OCI-M1 (cell line): ENCODE results near the gene ST14.

Source experiments
- DNase-seq: peaks from one replicate; lab custom pipeline; 2025; lab: John Stamatoyannopoulos, UW

ST14 gene

GRCh38 chr11:130208241-130209127, 48.9 kb downstream of the ST14 start:
- no peak for DNase-seq

GRCh38 chr11:130209128-130209932, 49.7 kb downstream of the ST14 start:
- no peak for DNase-seq

- no peak for DNase-seq
These were observed 50.6 kb downstream of the ST14 start for GRCh38 chr11:130209954-130210854.

GRCh38 chr11:130211144-130211543, 51.6 kb downstream of the ST14 start:
- DNase-seq: peak; percentile 37

GRCh38 chr11:130211781-130212401, 52.3 kb downstream of the ST14 start:
- DNase-seq: no peak

DNA sequence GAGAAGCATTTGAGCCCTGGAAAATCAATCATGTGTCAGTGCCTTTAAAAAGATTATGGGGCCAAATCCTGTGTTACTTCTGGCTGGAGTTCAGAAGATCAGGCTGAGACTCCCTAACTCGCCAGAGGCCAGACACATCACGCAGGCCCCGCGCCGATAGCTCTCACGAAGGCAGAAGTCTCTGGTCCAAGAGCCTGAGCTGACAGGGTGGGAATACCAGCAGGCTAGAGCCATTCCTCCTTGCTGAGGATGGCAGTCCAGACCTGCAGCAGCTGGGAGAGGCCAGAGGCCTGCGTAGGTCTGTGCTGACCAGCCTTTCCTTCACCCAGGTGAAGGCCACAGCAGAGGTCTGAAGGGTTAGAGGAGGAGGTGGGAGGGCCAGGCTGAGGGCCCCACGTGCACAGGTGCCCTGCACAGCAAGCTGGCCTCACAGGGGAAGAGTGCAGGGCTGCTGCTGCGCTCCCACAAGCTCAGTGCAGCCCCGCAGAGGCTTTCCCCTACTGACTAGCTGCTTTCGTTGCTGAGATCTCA, 52.9 kb downstream of the ST14 start:
- no peak for DNase-seq

GRCh38 chr11:130213143-130213978, 53.8 kb downstream of the ST14 start:
- DNase-seq: peak; percentile 88

- DNase-seq: no peak
These were observed 54.3 kb downstream of the ST14 start for GRCh38 chr11:130213979-130214281.

GRCh38 chr11:130214861-130215530, 55.4 kb downstream of the ST14 start:
- DNase-seq: no peak

DNA sequence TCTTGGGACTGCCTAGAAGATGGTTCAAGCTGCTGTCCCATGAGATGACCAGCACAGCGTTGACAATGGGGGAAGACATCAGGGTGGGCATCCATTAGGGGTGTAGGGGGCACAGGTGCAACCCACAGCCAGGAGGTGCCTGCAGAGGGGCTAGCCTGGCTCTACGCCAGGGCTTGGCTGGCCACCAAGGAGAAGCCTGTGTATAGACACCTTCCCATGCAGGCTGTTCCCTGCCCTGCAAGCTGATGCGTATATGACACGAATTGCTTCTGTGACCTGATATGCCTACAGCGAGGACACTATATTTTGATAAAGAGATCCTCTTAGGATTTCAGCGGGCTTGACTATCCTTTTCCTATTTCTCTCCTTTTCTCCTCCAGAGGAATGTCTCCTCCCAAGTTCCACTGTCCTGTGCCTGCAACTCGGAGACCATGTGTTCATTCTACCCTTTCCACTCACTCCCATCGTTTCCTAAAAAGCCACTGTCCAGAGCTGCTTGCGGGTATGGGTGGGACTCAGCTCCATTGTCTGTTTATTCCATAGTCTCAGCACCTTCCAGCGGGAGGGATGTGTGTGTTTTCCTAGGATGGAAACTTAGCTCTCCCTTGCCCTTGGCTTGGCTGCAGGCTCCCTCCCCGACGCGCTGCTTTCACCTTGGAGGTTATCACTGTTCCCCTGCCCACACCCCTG, 56.1 kb downstream of the ST14 start:
- no peak for DNase-seq

GRCh38 chr11:130216221-130216550, 56.6 kb downstream of the ST14 start:
- no peak for DNase-seq

- DNase-seq: no peak
These were observed 57.1 kb downstream of the ST14 start for GRCh38 chr11:130216591-130217132.

GRCh38 chr11:130217133-130218031, 57.8 kb downstream of the ST14 start:
- no peak for DNase-seq

DNA sequence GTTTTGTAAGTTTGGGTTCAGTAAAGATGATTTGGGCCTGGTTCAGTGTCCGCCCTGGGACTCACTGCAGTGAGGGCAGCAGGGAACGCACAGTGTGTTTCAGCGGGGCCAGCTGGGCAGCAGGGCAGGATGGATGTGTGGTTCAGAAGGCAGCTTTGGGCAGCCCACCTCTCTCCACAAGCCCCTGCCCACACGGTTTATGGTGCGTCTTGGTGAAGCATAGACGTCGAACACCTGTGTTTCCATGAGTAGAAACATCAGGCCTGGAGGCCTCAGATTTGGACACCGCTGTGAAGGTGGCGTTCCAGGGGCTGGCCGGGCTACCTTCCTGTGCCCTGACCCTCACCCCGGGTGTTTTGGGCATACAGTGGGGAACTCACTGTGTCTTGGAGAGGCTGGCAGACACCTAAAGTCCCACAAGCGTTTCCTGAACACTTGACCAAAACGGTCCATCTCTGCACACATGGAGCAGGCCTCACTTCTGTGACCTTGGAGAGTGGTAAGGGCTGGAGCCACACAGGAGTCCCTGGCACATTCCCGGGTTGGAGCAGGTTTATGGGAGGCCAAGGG, 59.0 kb downstream of the ST14 start:
- no peak for DNase-seq

- DNase-seq: no peak
These were observed 59.6 kb downstream of the ST14 start for GRCh38 chr11:130219148-130219547.

GRCh38 chr11:130220311-130221035, 60.9 kb downstream of the ST14 start:
- no peak for DNase-seq

DNA sequence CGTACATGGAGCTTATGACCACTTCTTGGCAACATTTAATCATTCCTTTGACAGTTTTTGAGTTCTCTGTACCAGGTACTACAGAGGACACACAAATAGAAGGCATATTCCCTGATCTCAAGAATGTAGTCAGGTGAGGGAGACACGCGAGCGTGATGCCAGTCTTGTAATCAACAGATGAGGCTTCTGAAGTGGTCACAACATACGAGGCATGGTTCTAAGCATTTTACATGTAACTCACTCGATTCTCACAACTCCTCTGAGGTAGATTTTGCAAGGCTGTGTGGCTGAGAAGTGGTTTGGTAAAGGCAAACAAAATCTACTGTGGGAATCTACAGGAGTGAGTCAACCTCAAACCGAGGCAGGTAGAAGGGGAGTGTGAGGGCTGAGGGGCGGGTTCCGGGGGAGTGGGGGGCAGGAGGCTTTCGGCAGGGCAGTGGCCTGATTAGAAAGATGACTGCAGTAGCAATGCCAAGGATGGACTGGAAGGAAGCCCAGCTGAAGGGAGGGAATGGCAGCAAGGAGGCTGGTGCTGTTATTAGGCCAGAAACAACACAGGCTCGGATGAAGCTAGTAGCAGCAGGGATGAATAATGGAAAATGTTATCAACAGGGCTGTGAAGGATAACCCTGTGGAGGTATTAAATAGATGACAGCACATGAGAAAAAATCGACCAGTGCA, 63.8 kb downstream of the ST14 start:
- no peak for DNase-seq
